ENCODE data around the gene GRK1.

The GRK1 gene

DNA sequence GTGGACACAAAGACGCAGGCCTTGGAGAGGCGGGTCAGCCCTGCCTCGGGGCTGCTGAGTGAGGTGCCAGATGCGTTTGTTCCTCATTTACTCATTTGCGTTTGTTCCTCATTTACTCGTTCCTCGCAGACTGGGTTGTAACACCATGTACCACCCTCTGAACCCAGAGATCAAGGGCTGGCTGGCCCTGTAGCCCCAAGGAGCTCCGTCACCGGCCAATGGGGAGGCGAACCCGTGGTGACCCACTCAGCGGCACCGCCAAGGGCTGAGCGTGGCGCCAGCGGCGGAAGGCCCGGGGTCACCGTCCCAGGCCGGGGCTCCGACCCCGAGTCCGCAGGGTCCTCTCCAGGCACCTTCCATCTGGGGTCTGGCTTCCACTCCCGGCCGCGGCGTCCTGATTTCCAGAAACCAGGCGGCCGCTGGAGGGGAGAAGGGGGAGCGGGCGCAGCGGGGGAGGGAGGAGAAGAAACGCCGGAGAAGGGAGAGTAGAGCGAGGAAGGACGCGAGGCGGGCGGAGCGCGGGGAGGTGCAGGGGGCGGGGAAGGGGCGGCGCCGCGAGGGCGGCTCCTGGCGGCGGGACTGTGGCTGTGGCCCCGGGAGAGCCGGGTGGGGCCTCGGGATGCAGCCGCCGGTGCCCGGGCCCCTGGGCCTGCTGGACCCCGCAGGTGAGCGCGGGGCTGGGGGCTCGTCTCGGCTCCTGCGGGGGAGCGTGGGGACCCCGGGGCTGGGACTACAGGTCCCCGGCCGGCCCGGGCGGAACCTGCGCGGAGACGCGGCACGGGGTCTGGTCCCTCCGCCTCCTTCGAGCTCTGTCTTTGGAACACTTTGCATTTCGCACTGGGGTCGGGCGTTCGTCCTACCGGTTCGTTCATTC is 91.9 kb downstream of the GRK1 start, which contains the start of gene TMEM255B:
Gene TMEM255B, plus strand, starts transcription at position 576 of the 874 bp plus-strand sequence. Its CDS starts 44 bp downstream, at position 620.
- no peak for DNase-seq (ENCODE audit: low read depth)

DNA sequence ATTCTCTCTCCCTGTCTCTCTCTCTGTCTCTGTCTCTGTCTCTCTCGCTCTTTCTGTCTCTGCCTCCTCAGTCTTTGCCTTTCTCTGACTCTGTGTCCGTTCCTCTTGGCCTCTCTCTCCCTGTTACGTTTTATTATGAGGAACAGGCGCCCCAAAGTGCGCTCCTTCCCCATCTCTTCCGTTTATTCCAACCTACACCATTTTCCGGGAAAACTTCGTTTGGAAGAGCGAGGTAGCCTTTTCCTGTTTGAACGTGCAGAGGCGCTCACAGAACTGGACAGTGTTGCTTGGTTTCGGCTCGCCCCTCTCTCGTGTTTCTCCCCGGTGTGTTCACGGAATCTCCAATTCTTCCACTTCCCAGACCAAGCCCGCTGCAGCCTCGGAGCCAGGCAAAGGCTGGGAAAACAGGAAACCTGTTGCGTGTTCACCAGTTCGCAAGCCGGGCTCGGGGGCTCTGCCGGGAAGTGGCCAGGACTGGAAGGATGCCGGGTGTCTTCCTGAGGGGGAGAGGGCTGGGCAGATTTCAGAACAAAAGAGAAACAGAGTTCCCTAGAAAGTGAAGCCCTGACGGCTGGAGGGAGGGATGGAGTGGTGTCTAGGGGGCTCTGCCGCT is 92.6 kb downstream of the GRK1 start:
- DNase-seq (ENCODE audit: low read depth): no peak

DNA sequence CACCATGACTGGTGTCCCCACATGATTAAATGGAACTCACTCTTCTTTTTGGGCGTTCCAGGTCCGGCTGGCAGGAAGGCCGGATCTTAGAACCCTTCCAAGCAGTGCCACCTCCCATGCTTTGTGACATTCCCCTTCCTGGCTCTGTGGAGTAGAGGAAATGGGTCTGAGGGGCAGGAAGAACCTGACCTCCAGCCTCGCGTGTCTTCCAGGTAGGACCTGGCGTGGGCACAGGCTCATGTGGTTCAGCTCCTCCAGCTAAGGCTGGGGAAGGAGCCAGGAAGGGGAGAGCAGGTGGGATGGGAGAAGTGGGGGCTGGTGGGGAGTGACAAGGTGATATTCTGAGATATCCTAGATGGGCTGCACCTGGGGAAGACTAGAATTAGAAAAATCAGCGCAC is 94.1 kb downstream of the GRK1 start:
- no peak for DNase-seq (ENCODE audit: low read depth)

GRCh38 chr13:113762075-113762474 is 95.1 kb downstream of the GRK1 start:
- no peak for DNase-seq (ENCODE audit: low read depth)

GRCh38 chr13:113762538-113762937 is 95.5 kb downstream of the GRK1 start:
- DNase-seq (ENCODE audit: low read depth): no peak

DNA sequence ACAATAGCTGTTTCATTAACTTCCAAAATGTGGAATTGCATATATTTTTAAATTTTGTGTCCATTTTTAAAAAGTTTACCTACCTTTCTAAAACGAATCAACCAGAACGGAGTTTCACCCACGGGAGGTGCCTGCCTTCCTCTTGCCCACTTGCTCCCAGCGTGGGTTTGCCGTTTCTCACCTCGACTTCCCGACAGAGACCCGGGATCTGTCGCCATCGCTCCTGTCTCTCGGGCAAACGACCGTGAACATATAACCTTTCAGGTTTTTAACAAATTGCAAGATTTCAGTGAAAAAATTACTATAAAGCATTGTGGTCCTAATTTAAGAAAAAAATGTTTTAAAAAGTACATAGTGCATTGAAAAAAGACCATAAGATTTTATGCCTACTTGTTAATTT is 96.2 kb downstream of the GRK1 start:
- no peak for DNase-seq (ENCODE audit: low read depth)

GRCh38 chr13:113763961-113764792 is 97.2 kb downstream of the GRK1 start:
- no peak for DNase-seq (ENCODE audit: low read depth)

DNA sequence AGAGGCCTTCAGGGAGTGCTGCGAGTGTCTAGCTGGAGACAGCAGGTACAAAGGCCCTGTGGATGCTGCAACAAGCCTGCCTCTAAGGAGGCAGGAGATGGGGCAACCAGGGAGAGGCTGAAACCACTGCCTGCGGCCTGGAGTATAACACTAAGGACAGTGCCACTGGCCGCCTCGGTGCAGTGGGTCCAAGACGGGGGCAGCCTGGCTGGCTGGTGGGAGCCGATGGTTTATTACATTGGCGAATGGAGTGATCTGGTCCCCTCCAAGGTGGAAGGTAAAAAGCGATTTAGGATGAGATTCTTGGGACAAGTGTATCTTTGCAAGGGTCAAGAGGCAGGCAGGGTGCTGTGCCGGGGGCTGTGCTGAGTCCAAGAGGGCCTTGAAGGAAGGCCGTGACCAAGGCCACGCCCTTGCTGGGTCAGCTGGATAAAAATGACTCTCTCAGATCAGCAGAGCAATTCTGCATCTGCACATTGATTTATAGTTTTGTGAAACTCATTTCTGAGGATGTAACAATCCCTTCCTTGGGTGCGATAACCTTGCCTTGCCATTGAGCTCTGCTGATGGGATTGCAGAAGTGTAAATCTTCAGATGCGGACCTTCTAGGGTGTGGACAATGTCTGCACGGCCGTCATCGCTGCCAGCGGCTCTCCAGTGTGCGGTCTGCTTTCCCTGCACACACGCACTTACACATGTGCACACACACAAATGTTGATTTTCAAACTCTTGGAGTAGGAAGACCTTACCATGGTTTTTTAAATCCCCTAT is 98.0 kb downstream of the GRK1 start:
- DNase-seq (ENCODE audit: low read depth): no peak

DNA sequence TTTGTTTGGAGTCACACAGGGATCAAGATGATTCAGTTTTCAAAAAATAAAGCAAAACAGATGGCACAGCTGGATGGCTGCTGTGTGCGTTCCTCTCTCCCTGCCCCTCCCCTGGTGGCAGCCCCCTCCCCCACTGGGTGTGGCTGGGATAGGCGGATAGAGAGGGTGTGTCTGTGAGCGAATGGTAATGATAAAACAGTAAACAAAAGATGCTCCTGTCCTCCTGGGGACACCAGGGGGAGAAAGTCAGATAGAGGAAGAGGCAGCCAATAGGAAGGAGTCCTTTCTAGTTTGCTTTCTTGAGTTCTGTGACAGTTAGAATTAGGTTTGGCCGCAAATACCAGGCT is 98.5 kb downstream of the GRK1 start:
- DNase-seq (ENCODE audit: low read depth): no peak

DNA sequence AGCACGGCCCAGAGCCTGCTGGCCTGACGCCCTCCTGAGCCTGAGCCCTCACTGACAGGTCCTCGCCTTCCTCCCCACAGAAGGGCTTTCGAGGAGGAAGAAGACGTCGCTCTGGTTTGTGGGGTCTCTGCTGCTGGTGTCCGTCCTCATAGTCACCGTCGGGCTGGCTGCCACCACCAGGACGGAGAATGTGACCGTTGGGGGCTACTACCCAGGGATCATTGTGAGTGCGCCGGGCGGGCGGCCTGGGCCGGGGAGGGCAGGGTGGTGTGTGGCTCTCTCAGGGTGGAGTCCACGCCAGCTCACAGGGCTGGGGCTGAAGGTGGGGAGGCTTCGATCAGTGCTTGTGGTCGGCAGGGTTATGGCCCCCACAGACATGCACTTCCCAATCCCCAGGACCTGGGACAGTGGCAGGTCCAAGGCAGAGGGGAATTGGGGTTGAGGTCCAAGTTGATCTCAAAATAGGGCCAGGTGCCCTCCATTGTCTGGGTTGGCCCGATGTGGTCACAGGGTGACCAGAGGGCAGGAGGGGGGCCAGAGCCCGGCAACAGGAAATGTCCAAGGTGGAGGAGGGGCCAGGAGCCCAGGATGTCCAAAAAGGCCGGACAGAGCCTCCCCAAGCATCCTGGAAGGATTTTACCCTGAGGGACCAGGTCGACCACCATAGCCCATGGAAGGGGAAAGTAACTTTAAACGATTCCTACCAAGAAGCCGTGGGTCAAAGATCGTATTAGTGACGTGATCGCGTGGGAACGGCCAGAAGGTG is 99.2 kb downstream of the GRK1 start:
- DNase-seq (ENCODE audit: low read depth): no peak

GRCh38 chr13:113767366-113767765 is 100.3 kb downstream of the GRK1 start:
- DNase-seq (ENCODE audit: low read depth): no peak

DNA sequence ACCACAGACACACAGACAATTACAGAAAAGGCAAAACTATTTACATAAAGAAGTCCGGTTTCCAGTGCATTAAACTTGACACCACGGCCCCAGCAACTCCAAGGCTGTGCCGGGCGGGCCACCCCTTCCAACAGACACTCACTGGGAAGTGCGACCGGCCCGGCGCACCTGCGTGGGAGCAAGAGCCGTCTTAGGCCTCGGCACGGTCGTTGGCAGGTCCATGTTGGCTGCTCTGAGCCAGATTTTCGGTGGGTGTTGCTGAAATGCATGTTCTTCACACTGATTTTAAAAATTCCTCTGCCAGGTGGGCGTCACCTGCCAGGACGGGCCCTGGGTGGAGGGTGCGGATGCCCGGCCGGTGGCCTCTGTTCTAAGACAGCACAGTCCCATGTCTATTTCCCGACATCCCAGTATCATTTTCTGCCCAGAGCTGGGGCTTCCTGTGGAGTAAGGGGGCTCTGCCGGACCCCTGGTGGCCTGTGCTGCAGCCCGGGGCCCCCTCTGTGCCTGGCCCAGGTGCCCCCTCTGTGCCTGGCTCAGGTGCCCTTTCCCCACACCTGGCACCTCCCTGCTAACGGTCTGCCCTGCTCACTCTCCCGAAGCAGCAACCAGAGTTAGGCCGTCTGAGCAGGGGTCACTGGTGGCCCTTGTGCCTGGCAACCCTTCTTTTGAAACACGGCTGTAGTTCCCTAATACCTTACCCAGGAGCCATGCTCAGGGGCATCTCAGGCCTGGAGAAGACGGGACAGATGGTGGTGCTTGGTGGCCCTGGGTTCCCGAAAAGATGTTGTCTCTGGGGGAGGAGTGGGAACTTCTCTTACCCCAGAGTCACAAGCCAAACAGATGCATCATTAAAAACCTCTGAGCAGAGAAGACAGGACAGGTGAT is 101.2 kb downstream of the GRK1 start:
- no peak for DNase-seq (ENCODE audit: low read depth)

DNA sequence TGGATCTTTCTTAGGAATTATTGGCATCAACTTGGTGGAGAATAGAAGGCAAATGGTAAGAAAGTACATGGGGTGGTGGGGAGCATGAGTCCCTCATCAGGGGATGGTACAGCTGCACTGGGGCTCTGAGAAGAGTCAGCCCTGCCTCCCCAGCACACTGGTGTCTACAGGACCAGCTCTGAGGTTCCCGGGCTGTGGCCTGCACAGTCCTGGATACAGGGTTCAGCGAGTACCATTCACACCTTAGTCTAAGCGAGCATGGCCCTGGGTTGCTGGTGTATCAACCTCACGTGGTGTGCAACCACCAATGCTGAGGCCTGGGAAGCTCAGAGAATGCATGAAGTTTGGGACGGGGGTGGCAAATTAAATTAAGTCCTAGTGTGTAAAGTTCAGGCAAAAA is 102.1 kb downstream of the GRK1 start:
- DNase-seq (ENCODE audit: low read depth): no peak

DNA sequence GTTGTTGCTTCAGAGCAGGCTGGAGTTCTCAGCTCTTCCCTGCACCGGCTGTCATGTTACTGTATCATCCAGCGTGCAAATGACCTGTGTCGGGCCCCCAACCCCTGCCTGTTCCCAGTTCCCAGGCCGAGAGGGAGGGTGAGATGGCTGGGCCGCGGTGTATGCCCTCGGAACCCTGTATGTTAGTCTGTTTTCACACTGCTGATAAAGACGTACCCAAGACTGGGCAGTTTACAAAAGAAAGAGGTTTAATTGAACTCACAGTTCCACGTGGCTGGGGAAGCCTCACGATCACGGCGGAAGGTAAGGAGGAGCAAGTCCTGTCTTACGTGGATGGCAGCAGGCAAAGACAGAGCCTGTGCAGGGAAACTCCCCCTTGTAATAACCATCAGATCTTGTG is 102.9 kb downstream of the GRK1 start:
- no peak for DNase-seq (ENCODE audit: low read depth)

- DNase-seq (ENCODE audit: low read depth): no peak
Observed at GRCh38 chr13:113770441-113770840, 103.4 kb downstream of the GRK1 start.

GRCh38 chr13:113770937-113771336 is 103.9 kb downstream of the GRK1 start:
- DNase-seq (ENCODE audit: low read depth): no peak

DNA sequence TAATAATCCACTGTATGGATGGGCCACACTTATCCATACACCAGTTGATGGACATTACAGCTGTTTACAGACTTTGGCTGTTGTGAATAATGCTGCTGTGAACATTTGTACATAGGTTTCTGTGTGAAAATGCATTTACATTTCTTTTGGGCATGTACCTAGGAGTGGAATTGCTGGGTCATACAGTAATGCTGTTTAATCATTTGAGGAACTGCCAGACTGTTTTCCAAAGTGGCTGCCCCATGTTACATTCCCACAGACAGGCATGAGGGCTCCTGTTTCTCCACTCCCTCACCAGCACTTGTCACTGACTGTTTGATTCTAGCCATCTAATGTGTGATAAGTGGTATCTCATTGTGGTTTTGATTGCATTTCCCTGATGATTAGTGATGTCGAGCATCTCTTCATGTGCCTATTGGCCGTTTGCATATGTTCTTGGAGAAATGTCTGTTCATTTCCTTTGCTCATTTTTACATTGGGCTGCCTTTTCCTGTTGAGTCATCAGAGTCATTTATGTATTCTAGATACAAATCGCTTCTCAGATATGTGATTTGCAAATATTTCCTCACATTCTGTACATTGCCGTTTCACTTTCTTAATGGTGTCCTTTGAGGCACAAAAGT is 104.8 kb downstream of the GRK1 start:
- no peak for DNase-seq (ENCODE audit: low read depth)

GRCh38 chr13:113774177-113775107 is 107.4 kb downstream of the GRK1 start:
- no peak for DNase-seq (ENCODE audit: low read depth)

Data from HS-5 (cell line).